Esophagus squamous epithelium (tissue), 5 donors: ENCODE data around the gene ZFAND3. TPM values are rescaled to one million over a fixed set of nuclear protein-coding genes. Genes with fewer than 3 reads are reported as not detected.

Experiments used
- DNase-seq: peaks from one replicate; lab custom pipeline; 2025; lab: John Stamatoyannopoulos, UW
- H3K27ac ChIP-seq, 4 donors: fragments of 200-600 bp; sonication (generic); one replicate each; pipeline ENCODE4 v1.5.1; 2016 to 2019; ENCODE audit warnings: mild to moderate bottlenecking in 1 of 4
- H3K27me3 ChIP-seq, 4 donors: fragments of 200-600 bp; sonication (generic); 1 replicate in 3 of 4; 2 replicates in 1 of 4; pipeline versions ENCODE4 v1.5.1 to v1.6.0; 2017 to 2021; ENCODE audit warnings: antibody characterized with exemption in 1 of 4
- H3K36me3 ChIP-seq, 3 donors: fragments of 200-600 bp; sonication (generic); one replicate each; pipeline ENCODE4 v1.5.1; 2016 to 2019
- H3K4me1 ChIP-seq, 3 donors: fragments of 200-600 bp; sonication (generic); one replicate each; pipeline ENCODE4 v1.5.1; 2017 to 2019
- H3K4me3 ChIP-seq, 4 donors: fragments of 200-600 bp; sonication (generic); 1 replicate in 3 of 4; 2 replicates in 1 of 4; pipeline ENCODE4 v1.5.1; 2016 to 2019; ENCODE audit warnings: mild to moderate bottlenecking in 2 of 4, moderate library complexity in 1 of 4
- H3K9me3 ChIP-seq, 3 donors: fragments of 200-600 bp; sonication (generic); one replicate each; pipeline ENCODE4 v1.5.1; 2016 to 2019
- POLR2A ChIP-seq, 4 donors: fragments of 450-650 bp; IDR thresholded peaks; one replicate each; pipeline ENCODE4 v1.6.1; 2017; ENCODE audit warnings: antibody characterized with exemption in 4 of 4, mild to moderate bottlenecking in 4 of 4, moderate library complexity in 3 of 4
- WGBS, 2 donors: methylation state at CpG; one replicate each; pipeline ENCODE4 v1.1.5; 2018; 5-methylcytosine and 5-hydroxymethylcytosine counted together
- intact Hi-C: fragments of 100-400 bp; cut with DNase I; formaldehyde crosslinking; loops from one replicate; pipeline ENCODE4 v1.15.0; 2022
- total RNA-seq, 4 donors: library from RNA; depleted of rRNA; stranded (reverse); fragments of >200 nt; gene quantifications; one replicate each; pipeline ENCODE4 v1.1.0, GENCODE V29; 2016
- TF ChIP-seq, protein P1 (sequence below), 6 experiments: fragments of 450-650 bp in 4 of 6; fragments of 200-600 bp in 2 of 6; sonication (generic) in 2 of 6; IDR thresholded peaks; one replicate each; pipeline ENCODE4 v1.5.1; 2016 to 2019; ENCODE audit warnings: antibody characterized with exemption in 6 of 6, mild to moderate bottlenecking in 4 of 6, moderate library complexity in 4 of 6
- donor health status: DM: yes; HTN: yes; CAD: no.

Gene ZFAND3
- total RNA-seq, 4 donors from 2014 or later, result 15.7 to 23.8 (median 20.9) TPM

DNA sequence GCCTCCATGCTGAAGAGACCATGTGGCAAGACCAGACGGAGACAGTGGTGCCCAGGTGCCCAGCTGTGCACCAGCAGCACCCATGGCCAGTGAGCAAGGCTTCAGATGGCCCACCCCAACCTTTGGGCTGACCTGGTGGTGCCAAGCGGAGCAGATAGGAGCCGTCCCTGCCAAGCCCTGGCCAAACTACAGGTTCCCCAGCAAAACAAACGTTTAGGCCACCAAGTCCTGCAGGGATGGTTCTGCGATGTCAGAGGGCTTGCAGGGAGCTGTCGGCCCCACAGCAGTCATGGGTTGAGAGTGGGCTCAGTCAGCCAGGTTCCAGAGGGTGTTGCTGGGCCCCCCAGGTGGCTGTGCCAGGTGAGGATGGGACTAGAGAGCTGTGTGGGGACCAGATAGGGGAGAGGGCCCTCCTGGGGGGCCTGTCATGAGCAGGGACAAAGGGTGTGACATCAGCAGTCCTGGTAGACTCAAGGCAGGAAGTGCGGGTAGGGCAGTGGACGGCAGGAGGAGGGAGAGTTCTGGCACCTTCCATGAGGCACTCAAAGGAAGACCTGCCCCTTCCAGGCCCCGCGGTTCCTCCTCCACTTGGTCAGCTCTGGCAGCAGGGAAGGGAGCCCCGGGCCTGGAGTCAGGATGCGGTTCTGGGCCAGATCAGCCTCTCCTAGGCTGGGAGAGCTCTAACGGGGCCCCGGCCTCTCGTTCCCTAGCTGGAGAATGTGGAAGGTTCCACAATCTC is 342.4 kb downstream of the ZFAND3 start:
- 83 to 86% methylated on average over 5 to 8 of the region's 15 CpGs for WGBS, 2 donors
- no peaks in the 10 kb centered on the region for H3K9me3 ChIP-seq
- TF ChIP-seq, protein P1, sequence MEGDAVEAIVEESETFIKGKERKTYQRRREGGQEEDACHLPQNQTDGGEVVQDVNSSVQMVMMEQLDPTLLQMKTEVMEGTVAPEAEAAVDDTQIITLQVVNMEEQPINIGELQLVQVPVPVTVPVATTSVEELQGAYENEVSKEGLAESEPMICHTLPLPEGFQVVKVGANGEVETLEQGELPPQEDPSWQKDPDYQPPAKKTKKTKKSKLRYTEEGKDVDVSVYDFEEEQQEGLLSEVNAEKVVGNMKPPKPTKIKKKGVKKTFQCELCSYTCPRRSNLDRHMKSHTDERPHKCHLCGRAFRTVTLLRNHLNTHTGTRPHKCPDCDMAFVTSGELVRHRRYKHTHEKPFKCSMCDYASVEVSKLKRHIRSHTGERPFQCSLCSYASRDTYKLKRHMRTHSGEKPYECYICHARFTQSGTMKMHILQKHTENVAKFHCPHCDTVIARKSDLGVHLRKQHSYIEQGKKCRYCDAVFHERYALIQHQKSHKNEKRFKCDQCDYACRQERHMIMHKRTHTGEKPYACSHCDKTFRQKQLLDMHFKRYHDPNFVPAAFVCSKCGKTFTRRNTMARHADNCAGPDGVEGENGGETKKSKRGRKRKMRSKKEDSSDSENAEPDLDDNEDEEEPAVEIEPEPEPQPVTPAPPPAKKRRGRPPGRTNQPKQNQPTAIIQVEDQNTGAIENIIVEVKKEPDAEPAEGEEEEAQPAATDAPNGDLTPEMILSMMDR (IDR thresholded peaks at IDR 0.05), result no peak
- TF ChIP-seq POLR2A (IDR thresholded peaks at IDR 0.05), result no peak

DNA sequence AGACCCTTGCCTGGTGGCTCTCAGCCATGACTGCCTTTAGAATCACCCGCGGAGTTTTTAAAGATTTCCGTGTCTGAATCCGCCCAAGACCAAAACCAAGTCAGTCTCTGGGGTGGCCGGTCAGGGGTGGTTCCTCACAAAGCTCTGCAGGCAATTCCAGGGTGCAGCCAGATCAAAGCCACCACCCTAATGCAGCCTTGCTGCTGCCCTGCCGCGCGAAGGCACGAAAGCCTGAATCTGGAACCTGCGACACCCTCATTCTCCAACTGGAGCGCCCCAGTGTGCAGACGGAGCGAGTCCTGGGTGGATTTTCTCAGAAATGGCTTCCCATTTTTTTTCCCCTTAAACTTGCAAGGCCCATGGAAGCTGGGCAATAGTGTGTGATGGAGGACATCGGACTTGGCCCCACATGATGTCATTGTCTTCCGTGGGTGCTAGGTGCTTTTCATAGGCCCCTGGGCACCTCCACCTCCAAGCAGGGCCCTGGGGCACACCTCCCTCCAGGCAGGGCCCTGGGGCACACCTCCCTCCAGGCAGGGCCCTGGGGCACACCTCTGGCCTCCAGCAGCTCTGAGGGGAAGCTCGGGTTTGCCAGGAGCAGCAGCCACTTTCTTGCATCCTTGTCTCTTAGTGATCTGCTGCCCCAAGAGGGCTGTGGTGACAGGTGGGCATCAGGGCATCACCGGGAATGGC is 343.1 kb downstream of the ZFAND3 start:
- Histone ChIP-seq H3K27me3 (no peaks in the 10 kb centered on the region), H3K9me3 (no peaks in the 10 kb centered on the region), H3K27ac (no peak overlapping the region), H3K4me3 (no peak overlapping the region), H3K4me1 (no peaks in the 10 kb centered on the region), H3K36me3 (no peaks in the 10 kb centered on the region)
- no peak for DNase-seq
- intact Hi-C loops, result no loop called here
- WGBS, 2 donors, result 91 to 96% methylated on average over 13 to 16 of the region's 17 CpGs
- TF ChIP-seq, protein P1 (IDR thresholded peaks at IDR 0.05), result no peak
- no peak for TF ChIP-seq POLR2A (IDR thresholded peaks at IDR 0.05)

More for the DNA sequence above, 342.4 kb downstream of the ZFAND3 start:
- Histone ChIP-seq H3K36me3 (no peaks in the 10 kb centered on the region), H3K27me3 (no peaks in the 10 kb centered on the region), H3K4me1 (no peaks in the 10 kb centered on the region), H3K27ac (no peak overlapping the region), H3K4me3 (no peak overlapping the region)
- no peak for DNase-seq
- intact Hi-C loops, result no loop called here

DNA sequence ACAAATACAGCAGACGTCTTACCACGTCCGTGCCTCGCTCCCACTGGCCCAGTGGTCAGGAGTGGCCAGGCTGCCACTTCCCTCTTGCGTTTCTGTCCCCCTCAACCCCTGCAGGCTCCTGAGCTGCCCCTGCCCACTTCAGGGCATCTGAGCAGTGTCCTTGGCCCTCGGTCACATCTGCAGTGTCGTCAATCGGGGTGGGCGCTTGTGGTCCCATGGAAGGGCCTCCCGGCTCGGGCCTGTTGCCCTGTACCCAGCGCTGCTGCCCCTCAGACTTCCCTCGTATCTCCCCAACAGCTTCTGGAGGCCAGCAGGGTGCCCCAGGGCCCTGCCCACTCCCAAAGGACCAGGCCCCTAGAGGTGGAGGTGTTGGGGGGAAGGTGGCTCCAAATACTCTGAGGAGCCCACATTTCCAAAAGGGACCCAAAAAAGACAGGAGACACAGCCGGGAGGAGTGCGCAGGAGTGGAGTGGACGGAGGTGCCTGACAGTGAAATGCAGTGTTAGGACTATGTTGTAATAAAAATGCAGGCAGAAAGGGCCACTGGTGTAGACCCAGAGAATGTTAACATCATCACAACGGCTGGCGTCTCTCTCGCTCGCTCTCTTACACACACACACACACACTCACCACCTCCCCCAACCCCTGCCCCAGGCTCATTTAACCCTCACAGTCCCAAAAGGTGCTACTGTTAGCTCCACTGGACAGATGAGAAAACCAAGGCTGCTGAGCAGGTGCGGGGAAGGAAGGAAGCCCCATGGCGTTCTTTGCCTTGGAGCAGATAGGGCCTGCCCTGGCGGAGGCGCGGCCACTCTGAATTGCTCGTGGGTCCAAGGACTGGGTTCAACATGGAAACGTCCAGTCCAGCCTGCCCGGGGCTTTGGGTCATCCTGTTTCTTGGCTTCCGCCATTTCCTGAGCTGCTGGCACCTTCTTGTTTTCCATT is 343.9 kb downstream of the ZFAND3 start:
- Histone ChIP-seq H3K27me3 (no peaks in the 10 kb centered on the region), H3K27ac (no peak overlapping the region), H3K36me3 (no peaks in the 10 kb centered on the region), H3K4me3 (no peak overlapping the region), H3K9me3 (no peaks in the 10 kb centered on the region), H3K4me1 (no peaks in the 10 kb centered on the region)
- 82 to 86% methylated on average over 17 to 21 of the region's 29 CpGs for WGBS, 2 donors
- DNase-seq, result no peak
- intact Hi-C loops, result no loop called here
- no peak for TF ChIP-seq POLR2A (IDR thresholded peaks at IDR 0.05)
- TF ChIP-seq, protein P1 (IDR thresholded peaks at IDR 0.05), result no peak

DNA sequence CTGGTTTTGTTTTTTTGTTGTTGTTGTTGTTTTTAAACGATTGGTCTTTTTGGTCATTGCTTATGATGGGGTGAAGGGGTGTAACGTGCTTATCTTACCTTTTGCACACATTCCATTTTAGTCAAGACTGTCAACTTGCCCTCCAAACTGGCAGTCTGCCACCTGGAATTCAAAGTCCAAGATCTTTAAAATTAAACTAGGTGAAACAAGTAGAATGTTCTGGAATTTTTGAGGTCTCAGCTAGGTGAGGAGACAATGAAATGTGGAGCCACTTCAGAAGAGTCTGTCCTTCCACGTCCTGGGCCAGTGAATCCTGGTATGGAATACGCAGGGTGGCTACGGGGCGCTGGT is 344.6 kb downstream of the ZFAND3 start:
- Histone ChIP-seq H3K27ac (no peak overlapping the region), H3K27me3 (no peaks in the 10 kb centered on the region), H3K36me3 (no peaks in the 10 kb centered on the region), H3K4me1 (no peaks in the 10 kb centered on the region), H3K4me3 (no peak overlapping the region), H3K9me3 (no peaks in the 10 kb centered on the region)
- TF ChIP-seq, protein P1 (IDR thresholded peaks at IDR 0.05), result no peak
- TF ChIP-seq POLR2A (IDR thresholded peaks at IDR 0.05), result no peak
- intact Hi-C loops, result no loop called here
- DNase-seq, result no peak
- 86 to 87% methylated on average over 6 of the region's 6 CpGs for WGBS, 2 donors
